Endodermal cell (in vitro differentiated cells): ENCODE data around the gene COL4A6. TPM values are rescaled to one million over a fixed set of nuclear protein-coding genes. Genes with fewer than 3 reads are reported as not detected.

Experiments used
- DNase-seq: peaks from one replicate; pipeline ENCODE4 v3.0.0-alpha.2; 2017
- H3K27ac ChIP-seq: 2 replicates; pipeline ENCODE4 v1.5.1; 2013; ENCODE audit warnings: mild to moderate bottlenecking, low read depth, low read length, moderate library complexity
- H3K27me3 ChIP-seq: 2 replicates; pipeline ENCODE4 v1.6.1; 2013; ENCODE audit warnings: mild to moderate bottlenecking, low read length, moderate library complexity; ENCODE audit not compliant: insufficient read depth, control insufficient read depth, poor library complexity, severe bottlenecking
- H3K36me3 ChIP-seq: 2 replicates; pipeline ENCODE4 v1.7.0; 2013; ENCODE audit warnings: mild to moderate bottlenecking, low read length, moderate library complexity; ENCODE audit not compliant: control insufficient read depth, insufficient read depth
- H3K4me1 ChIP-seq: one replicate; pipeline ENCODE4 v1.7.0; 2013; ENCODE audit warnings: low read length; ENCODE audit not compliant: control insufficient read depth, insufficient read depth
- H3K4me3 ChIP-seq: 2 replicates; pipeline ENCODE4 v1.5.1; 2013; ENCODE audit warnings: mild to moderate bottlenecking, low read length, moderate library complexity
- H3K9ac ChIP-seq: 2 replicates; pipeline ENCODE4 v1.6.1; 2013; ENCODE audit warnings: mild to moderate bottlenecking, low read length, moderate library complexity; ENCODE audit not compliant: poor library complexity, severe bottlenecking; ENCODE audit errors: extremely low read depth
- H3K9me3 ChIP-seq: 2 replicates; pipeline ENCODE4 v1.6.1; 2013; ENCODE audit warnings: mild to moderate bottlenecking, low read length, moderate library complexity; ENCODE audit not compliant: control insufficient read depth
- H3K27ac Mint-ChIP-seq: 2 replicates; pipeline ENCODE4 v1.8.0; 2020; ENCODE audit warnings: mixed read lengths
- H3K27me3 Mint-ChIP-seq: 2 replicates; pipeline ENCODE4 v1.8.0; 2021; ENCODE audit warnings: mild to moderate bottlenecking, mixed read lengths; ENCODE audit not compliant: insufficient read depth
- H3K36me3 Mint-ChIP-seq: 2 replicates; pipeline ENCODE4 v1.8.0; 2020; ENCODE audit warnings: low read depth, mixed read lengths
- H3K4me1 Mint-ChIP-seq: 2 replicates; pipeline ENCODE4 v1.8.0; 2020; ENCODE audit warnings: mixed read lengths
- H3K4me3 Mint-ChIP-seq: 2 replicates; pipeline ENCODE4 v1.8.0; 2020; ENCODE audit warnings: mild to moderate bottlenecking, moderate library complexity, mixed read lengths
- H3K9me3 Mint-ChIP-seq: 2 replicates; pipeline ENCODE4 v1.8.0; 2020; ENCODE audit warnings: mild to moderate bottlenecking, mixed read lengths
- CTCF ChIP-seq: fragments of 200-600 bp; sonication (generic); conservative IDR thresholded peaks from 2 replicates; pipeline ENCODE4 v1.5.0; 2021; ENCODE audit warnings: antibody characterized with exemption, mild to moderate bottlenecking
- WGBS, 2 experiments: methylation state at CpG; one replicate each; pipeline versions ENCODE4 v1.1.5 to v1.1.7; 2013; ENCODE audit warnings: missing lambda C conversion rate in 2 of 2, mixed read lengths in 1 of 2; ENCODE audit not compliant: insufficient coverage in 1 of 2, insufficient read length in 1 of 2; 5-methylcytosine and 5-hydroxymethylcytosine counted together
- total RNA-seq, 2 donors: library from RNA; stranded (reverse); fragmentation: NEBNext Ultra II Directional in 1 of 2; extraction: Animal tissue kit (Norgen Biotek cat#: 25700) in 1 of 2; gene quantifications; 2 replicates in 1 of 2; 3 replicates in 1 of 2; pipeline ENCODE4 v1.2.1, GENCODE V29; 2021

The COL4A6 gene
- total RNA-seq, 2 donors from 2014 or later = 205 to 338 TPM

- no peak overlapping the region for H3K9ac ChIP-seq
- H3K4me3 Mint-ChIP-seq = no peak overlapping the region
- H3K36me3 ChIP-seq = no peaks in the 10 kb centered on the region
- WGBS, 2 experiments = 73% methylated on average over 2 of the region's 2 CpGs; no CpG with 5 or more reads in 1 of the 2 experiments
- no peak overlapping the region for H3K27ac ChIP-seq
- H3K27ac Mint-ChIP-seq = peak overlapping the region; percentile 41
- no peak for DNase-seq
- H3K4me1 Mint-ChIP-seq = peaks cover 20% of the 10 kb centered on the region
- no peaks in the 10 kb centered on the region for H3K9me3 ChIP-seq
- no peaks in the 10 kb centered on the region for H3K27me3 ChIP-seq
- TF ChIP-seq CTCF = no peak
- H3K27me3 Mint-ChIP-seq = no peaks in the 10 kb centered on the region
- H3K4me3 ChIP-seq = no peak overlapping the region
- no peaks in the 10 kb centered on the region for H3K9me3 Mint-ChIP-seq
- H3K36me3 Mint-ChIP-seq = no peaks in the 10 kb centered on the region
- no peaks in the 10 kb centered on the region for H3K4me1 ChIP-seq
Measured at GRCh38 chrX:108126661-108127060, 311.6 kb downstream of the COL4A6 start.

GRCh38 chrX:108123591-108124366 lies 314.4 kb downstream of the COL4A6 start:
- H3K27me3 Mint-ChIP-seq = no peaks in the 10 kb centered on the region
- no peak overlapping the region for H3K27ac ChIP-seq
- H3K9me3 Mint-ChIP-seq = no peaks in the 10 kb centered on the region
- 92 to 100% methylated on average over 1 to 3 of the region's 3 CpGs for WGBS, 2 experiments
- H3K4me1 ChIP-seq = no peaks in the 10 kb centered on the region
- H3K9me3 ChIP-seq = no peaks in the 10 kb centered on the region
- H3K27ac Mint-ChIP-seq = no peak overlapping the region
- H3K4me3 Mint-ChIP-seq = no peak overlapping the region
- H3K4me1 Mint-ChIP-seq = peaks cover 14% of the 10 kb centered on the region
- no peak overlapping the region for H3K4me3 ChIP-seq
- TF ChIP-seq CTCF = no peak
- no peak overlapping the region for H3K9ac ChIP-seq
- no peaks in the 10 kb centered on the region for H3K36me3 ChIP-seq
- DNase-seq = no peak
- H3K36me3 Mint-ChIP-seq = no peaks in the 10 kb centered on the region
- no peaks in the 10 kb centered on the region for H3K27me3 ChIP-seq

GRCh38 chrX:108122748-108123147 lies 315.5 kb downstream of the COL4A6 start:
- Mint-ChIP-seq H3K27me3 (no peaks in the 10 kb centered on the region), H3K27ac (no peak overlapping the region), H3K4me1 (peaks cover 14% of the 10 kb centered on the region), H3K9me3 (no peaks in the 10 kb centered on the region), H3K4me3 (no peak overlapping the region), H3K36me3 (no peaks in the 10 kb centered on the region)
- H3K27me3 ChIP-seq = no peaks in the 10 kb centered on the region
- no peak for TF ChIP-seq CTCF
- H3K36me3 ChIP-seq = no peaks in the 10 kb centered on the region
- 83 to 95% methylated on average over 2 of the region's 2 CpGs for WGBS, 2 experiments
- H3K4me3 ChIP-seq = no peak overlapping the region
- H3K9me3 ChIP-seq = no peaks in the 10 kb centered on the region
- DNase-seq = no peak
- no peaks in the 10 kb centered on the region for H3K4me1 ChIP-seq
- H3K9ac ChIP-seq = no peak overlapping the region
- H3K27ac ChIP-seq = peak overlapping the region; percentile 44
